Right lobe of liver (tissue), 4 donors: ENCODE data around the gene CERS6.
"Not testable (repeated sequence)": the region's sequence is repeated elsewhere in the genome, so short reads cannot be mapped to it uniquely, and the experiment has no call there.

ENCODE experiments used
- POLR2A ChIP-seq: fragments of 450-650 bp; IDR thresholded peaks from one replicate; pipeline ENCODE4 v1.6.1; 2017; ENCODE audit warnings: antibody characterized with exemption, mild to moderate bottlenecking
- TF ChIP-seq, protein P1 (sequence below), 4 donors: fragments of 200-600 bp in 3 of 4; fragments of 450-650 bp in 1 of 4; IDR thresholded peaks; one replicate each; pipeline versions ENCODE4 v1.5.1 to v1.8.0; 2016 to 2022; ENCODE audit warnings: antibody characterized with exemption in 4 of 4, mild to moderate bottlenecking in 2 of 4
- donor health status: DM: no; HTN: no; CAD: no.
- donor health status: DM: no; HTN: no; CAD: no.
- donor health status: DM: no; HTN: yes; CAD: no.

GRCh38 chr2:168493219-168493618, 37.1 kb downstream of the CERS6 start:
- TF ChIP-seq, protein P1, sequence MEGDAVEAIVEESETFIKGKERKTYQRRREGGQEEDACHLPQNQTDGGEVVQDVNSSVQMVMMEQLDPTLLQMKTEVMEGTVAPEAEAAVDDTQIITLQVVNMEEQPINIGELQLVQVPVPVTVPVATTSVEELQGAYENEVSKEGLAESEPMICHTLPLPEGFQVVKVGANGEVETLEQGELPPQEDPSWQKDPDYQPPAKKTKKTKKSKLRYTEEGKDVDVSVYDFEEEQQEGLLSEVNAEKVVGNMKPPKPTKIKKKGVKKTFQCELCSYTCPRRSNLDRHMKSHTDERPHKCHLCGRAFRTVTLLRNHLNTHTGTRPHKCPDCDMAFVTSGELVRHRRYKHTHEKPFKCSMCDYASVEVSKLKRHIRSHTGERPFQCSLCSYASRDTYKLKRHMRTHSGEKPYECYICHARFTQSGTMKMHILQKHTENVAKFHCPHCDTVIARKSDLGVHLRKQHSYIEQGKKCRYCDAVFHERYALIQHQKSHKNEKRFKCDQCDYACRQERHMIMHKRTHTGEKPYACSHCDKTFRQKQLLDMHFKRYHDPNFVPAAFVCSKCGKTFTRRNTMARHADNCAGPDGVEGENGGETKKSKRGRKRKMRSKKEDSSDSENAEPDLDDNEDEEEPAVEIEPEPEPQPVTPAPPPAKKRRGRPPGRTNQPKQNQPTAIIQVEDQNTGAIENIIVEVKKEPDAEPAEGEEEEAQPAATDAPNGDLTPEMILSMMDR (IDR thresholded peaks at IDR 0.05): not testable (repeated sequence)
- TF ChIP-seq POLR2A: not testable (repeated sequence)
